ENCODE results near the gene SLC26A11.

- TF ChIP-seq CTCF (IDR thresholded peaks at IDR 0.05; ENCODE audit: low read depth, low read length, poor library complexity, severe bottlenecking), result no peak
- no peak for TF ChIP-seq EZH2phosphoT487 (IDR thresholded peaks at IDR 0.05; ENCODE audit: borderline replicate concordance, low read length)
Measured at GRCh38 chr17:80259457-80260068, 39.3 kb downstream of the SLC26A11 start.

All from DOHH2 (cell line).